Neural progenitor cell (in vitro differentiated cells): ENCODE data around the gene CAMK2A. TPM values are rescaled to one million over a fixed set of nuclear protein-coding genes. Genes with fewer than 3 reads are reported as not detected.

Source experiments
- DNase-seq: peaks from one replicate; pipeline ENCODE4 v3.0.0-alpha.2; 2016; ENCODE audit warnings: low spot score
- H2AFZ ChIP-seq: fragments of 200-600 bp; sonication (generic); replicated peaks from 2 replicates; pipeline ENCODE4 v1.6.1; 2016; ENCODE audit warnings: antibody characterized with exemption
- H3F3A ChIP-seq: fragments of 200-600 bp; sonication (generic); 2 replicates; pipeline ENCODE4 v1.6.1; 2016; ENCODE audit warnings: antibody characterized with exemption, low read depth
- H3K27ac ChIP-seq: fragments of 200-600 bp; sonication (generic); 2 replicates; pipeline ENCODE4 v1.5.1; 2016; ENCODE audit warnings: mild to moderate bottlenecking
- H3K27me3 ChIP-seq: fragments of 200-600 bp; sonication (generic); 2 replicates; pipeline ENCODE4 v1.6.1; 2016; ENCODE audit warnings: mild to moderate bottlenecking, moderate library complexity
- H3K36me3 ChIP-seq: fragments of 200-600 bp; sonication (generic); 2 replicates; pipeline ENCODE4 v1.5.1; 2016
- H3K4me1 ChIP-seq: fragments of 200-600 bp; sonication (generic); 2 replicates; pipeline ENCODE4 v1.6.1; 2016; ENCODE audit warnings: mixed run types
- H3K4me2 ChIP-seq: fragments of 200-600 bp; sonication (generic); 2 replicates; pipeline ENCODE4 v1.6.1; 2016
- H3K4me3 ChIP-seq: fragments of 200-600 bp; sonication (generic); 2 replicates; pipeline ENCODE4 v1.5.1; 2016
- H3K79me2 ChIP-seq: fragments of 200-600 bp; sonication (generic); 2 replicates; pipeline ENCODE4 v1.6.1; 2016; ENCODE audit warnings: low read depth
- H3K9ac ChIP-seq: fragments of 200-600 bp; sonication (generic); 2 replicates; pipeline ENCODE4 v1.6.1; 2016
- H3K9me3 ChIP-seq: fragments of 200-600 bp; sonication (generic); 2 replicates; pipeline ENCODE4 v1.5.1; 2016; ENCODE audit warnings: low read depth
- H4K20me1 ChIP-seq: fragments of 200-600 bp; sonication (generic); 2 replicates; pipeline ENCODE4 v1.6.1; 2016; ENCODE audit warnings: low read depth
- H3K27ac Mint-ChIP-seq: 3 replicates; pipeline ENCODE4 v1.8.0; 2021; ENCODE audit warnings: mixed read lengths
- H3K27me3 Mint-ChIP-seq: 2 replicates; pipeline ENCODE4 v1.8.0; 2022; ENCODE audit warnings: low read depth, mild to moderate bottlenecking, inconsistent platforms, moderate library complexity, mixed read lengths; ENCODE audit not compliant: insufficient read depth
- H3K36me3 Mint-ChIP-seq: 3 replicates; pipeline ENCODE4 v1.8.0; 2021; ENCODE audit warnings: mixed read lengths
- H3K4me1 Mint-ChIP-seq: 3 replicates; pipeline ENCODE4 v1.8.0; 2021; ENCODE audit warnings: mixed read lengths
- H3K4me3 Mint-ChIP-seq: 3 replicates; pipeline ENCODE4 v1.8.0; 2021; ENCODE audit warnings: mild to moderate bottlenecking, moderate library complexity, mixed read lengths
- H3K9me3 Mint-ChIP-seq: 3 replicates; pipeline ENCODE4 v1.8.0; 2020; ENCODE audit warnings: mixed read lengths
- EZH2 ChIP-seq: fragments of 200-600 bp; sonication (generic); IDR thresholded peaks from 2 replicates; pipeline ENCODE4 v1.6.1; 2017; ENCODE audit warnings: antibody characterized with exemption, mild to moderate bottlenecking, moderate library complexity
- EZH2phosphoT487 ChIP-seq: fragments of 200-600 bp; sonication (generic); IDR thresholded peaks from 2 replicates; pipeline ENCODE4 v1.6.1; 2017; ENCODE audit warnings: antibody characterized with exemption
- total RNA-seq: library from RNA; depleted of rRNA; stranded (reverse); fragments of >200 nt; gene quantifications from 2 replicates; pipeline ENCODE4 v1.2.3, GENCODE V29; 2015; ENCODE audit warnings: low replicate concordance
- TF ChIP-seq, protein P1 (sequence below): fragments of 200-600 bp; sonication (generic); IDR thresholded peaks from 2 replicates; pipeline ENCODE4 v1.5.1; 2017; ENCODE audit warnings: antibody characterized with exemption, mild to moderate bottlenecking

The CAMK2A gene
- total RNA-seq, 1 donor from 2014 or later = 0.09 TPM

DNA sequence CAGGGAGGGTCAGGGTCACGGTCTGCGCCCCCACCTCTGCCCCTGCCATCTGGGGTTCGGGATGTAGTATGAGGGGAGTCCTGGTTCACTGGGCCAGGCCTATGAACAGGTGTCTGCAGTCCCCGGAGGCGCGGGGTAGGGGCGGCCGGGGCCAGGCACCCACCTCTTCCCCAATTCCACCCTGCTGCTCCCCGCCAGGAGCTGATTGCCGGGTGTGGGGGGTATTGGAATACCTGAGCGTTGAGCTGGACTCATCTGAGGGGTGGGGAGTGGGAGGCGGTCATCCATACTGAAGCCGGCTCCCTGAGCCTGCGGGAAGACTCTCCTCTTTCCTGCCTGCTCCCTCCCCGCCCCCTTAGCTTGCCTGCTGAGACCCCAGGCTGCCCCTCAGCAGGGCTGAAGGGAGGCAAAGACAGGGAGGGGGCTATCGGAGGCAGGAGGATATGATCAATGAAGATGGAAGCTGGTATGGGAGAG lies 99.0 kb downstream of the CAMK2A start:
- Histone ChIP-seq H3K27me3 (peaks cover 84% of the 10 kb centered on the region), H3K9me3 (no peaks in the 10 kb centered on the region), H3K79me2 (no peaks in the 10 kb centered on the region), H3K27ac (no peak overlapping the region), H3K4me2 (peak overlapping the region; percentile 86), H3K4me3 (peak overlapping the region; percentile 49), H3K9ac (no peak overlapping the region), H2AFZ (no peak overlapping the region), H3F3A (no peaks in the 10 kb centered on the region), H3K36me3 (no peaks in the 10 kb centered on the region), H4K20me1 (peaks cover 5% of the 10 kb centered on the region), H3K4me1 (peaks cover 16% of the 10 kb centered on the region)
- Mint-ChIP-seq H3K4me1 (peaks cover 18% of the 10 kb centered on the region), H3K9me3 (no peaks in the 10 kb centered on the region), H3K4me3 (no peak overlapping the region), H3K36me3 (no peaks in the 10 kb centered on the region), H3K27ac (no peak overlapping the region), H3K27me3 (peaks cover 42% of the 10 kb centered on the region)
- TF ChIP-seq EZH2 (peak; percentile 61), EZH2phosphoT487 (no peak)
- peak; percentile 30 for DNase-seq

DNA sequence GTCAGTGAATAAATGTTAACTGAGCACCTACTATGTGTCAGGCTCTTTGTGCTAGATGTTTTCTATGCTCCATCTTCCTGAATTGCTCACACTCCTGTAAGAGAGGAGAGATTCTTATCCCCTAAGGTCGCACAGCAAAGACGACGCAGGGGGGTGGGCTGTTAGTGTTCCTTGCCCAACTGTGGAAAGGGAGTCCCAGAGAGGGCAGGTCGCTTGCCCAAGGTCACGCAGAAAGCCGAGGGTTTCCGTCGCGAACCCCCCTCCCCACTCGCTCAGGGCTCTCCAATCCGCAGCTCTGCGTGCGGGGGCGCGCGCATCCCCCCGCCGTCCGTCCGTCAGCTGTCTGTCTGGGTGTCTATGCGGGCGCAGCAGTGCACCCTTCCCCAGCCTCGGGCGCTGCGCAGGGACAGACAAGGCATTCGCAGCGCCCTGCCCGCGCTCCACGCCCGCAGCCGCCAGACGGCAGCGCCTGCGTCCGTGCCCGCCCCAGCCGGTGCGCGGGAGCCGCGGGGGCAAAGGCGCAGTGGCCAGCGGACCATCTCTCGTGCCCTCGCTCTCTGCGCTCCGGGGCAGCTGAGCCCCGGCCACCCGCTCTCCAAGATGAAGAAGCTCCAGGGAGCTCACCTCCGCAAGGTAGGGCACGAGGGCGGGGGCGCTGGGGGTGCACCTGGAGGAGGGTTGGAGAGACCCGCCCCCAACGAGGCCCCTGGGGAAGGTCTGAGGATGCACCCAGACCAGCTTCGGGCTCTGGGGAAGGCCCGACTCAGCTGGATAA lies 99.7 kb downstream of the CAMK2A start, which contains the start of gene SLC6A7:
Gene SLC6A7 (plus strand): TSS at position 335 of the 775 bp plus-strand sequence. CDS start 266 bp downstream, at position 601.
- TF ChIP-seq EZH2 (peak; percentile 91), EZH2phosphoT487 (peak; percentile 89)
- TF ChIP-seq, protein P1, sequence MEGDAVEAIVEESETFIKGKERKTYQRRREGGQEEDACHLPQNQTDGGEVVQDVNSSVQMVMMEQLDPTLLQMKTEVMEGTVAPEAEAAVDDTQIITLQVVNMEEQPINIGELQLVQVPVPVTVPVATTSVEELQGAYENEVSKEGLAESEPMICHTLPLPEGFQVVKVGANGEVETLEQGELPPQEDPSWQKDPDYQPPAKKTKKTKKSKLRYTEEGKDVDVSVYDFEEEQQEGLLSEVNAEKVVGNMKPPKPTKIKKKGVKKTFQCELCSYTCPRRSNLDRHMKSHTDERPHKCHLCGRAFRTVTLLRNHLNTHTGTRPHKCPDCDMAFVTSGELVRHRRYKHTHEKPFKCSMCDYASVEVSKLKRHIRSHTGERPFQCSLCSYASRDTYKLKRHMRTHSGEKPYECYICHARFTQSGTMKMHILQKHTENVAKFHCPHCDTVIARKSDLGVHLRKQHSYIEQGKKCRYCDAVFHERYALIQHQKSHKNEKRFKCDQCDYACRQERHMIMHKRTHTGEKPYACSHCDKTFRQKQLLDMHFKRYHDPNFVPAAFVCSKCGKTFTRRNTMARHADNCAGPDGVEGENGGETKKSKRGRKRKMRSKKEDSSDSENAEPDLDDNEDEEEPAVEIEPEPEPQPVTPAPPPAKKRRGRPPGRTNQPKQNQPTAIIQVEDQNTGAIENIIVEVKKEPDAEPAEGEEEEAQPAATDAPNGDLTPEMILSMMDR = no peak
- H3K4me1 Mint-ChIP-seq = peaks cover 21% of the 10 kb centered on the region
- peaks cover 5% of the 10 kb centered on the region for H4K20me1 ChIP-seq
- no peak within 1 kb of the TSS for H3K27ac Mint-ChIP-seq
- peaks cover 87% of the 10 kb centered on the region for H3K27me3 ChIP-seq
- H3K4me3 Mint-ChIP-seq = peak within 1 kb of the TSS; percentile 30
- no peaks in the 10 kb centered on the region for H3K36me3 ChIP-seq
- no peaks in the 10 kb centered on the region for H3K79me2 ChIP-seq
- H2AFZ ChIP-seq = peak within 1 kb of the TSS; percentile 80
- peaks cover 42% of the 10 kb centered on the region for H3K27me3 Mint-ChIP-seq
- peak within 1 kb of the TSS; percentile 49 for H3K4me3 ChIP-seq
- no peak within 1 kb of the TSS for H3K9ac ChIP-seq
- no peaks in the 10 kb centered on the region for H3F3A ChIP-seq
- H3K9me3 ChIP-seq = no peaks in the 10 kb centered on the region
- DNase-seq = peak; percentile 62
- H3K36me3 Mint-ChIP-seq = no peaks in the 10 kb centered on the region
- no peak within 1 kb of the TSS for H3K27ac ChIP-seq
- H3K9me3 Mint-ChIP-seq = no peaks in the 10 kb centered on the region
- H3K4me2 ChIP-seq = peak within 1 kb of the TSS; percentile 86
- H3K4me1 ChIP-seq = peaks cover 21% of the 10 kb centered on the region

DNA sequence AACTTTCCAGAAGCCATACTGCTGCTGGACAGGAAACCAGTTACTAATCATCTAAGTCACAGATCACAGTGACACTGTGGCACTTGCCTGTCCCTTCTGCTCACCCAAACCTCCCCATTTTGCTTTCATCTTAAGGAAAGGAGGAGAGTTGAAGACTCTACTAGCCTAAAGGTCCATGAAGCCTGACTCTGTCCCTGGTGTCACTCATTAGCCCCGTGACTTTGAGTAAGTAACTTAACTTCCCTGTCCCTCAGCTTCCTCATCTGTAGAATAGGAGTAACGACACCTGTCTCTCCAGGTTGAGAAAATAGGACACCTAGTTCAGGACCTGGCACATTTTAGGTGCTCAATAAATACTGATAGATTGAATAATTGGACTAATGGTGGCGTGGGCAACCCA lies 100.2 kb downstream of the CAMK2A start:
- Histone ChIP-seq H3K4me1 (peaks cover 21% of the 10 kb centered on the region), H3K27ac (no peak overlapping the region), H3K27me3 (peaks cover 87% of the 10 kb centered on the region), H2AFZ (no peak overlapping the region), H3K9me3 (no peaks in the 10 kb centered on the region), H3K79me2 (no peaks in the 10 kb centered on the region), H3K4me3 (no peak overlapping the region), H3K36me3 (no peaks in the 10 kb centered on the region), H3F3A (no peaks in the 10 kb centered on the region), H3K4me2 (peak overlapping the region; percentile 86), H3K9ac (no peak overlapping the region), H4K20me1 (peaks cover 5% of the 10 kb centered on the region)
- Mint-ChIP-seq H3K27ac (no peak overlapping the region), H3K4me3 (peak overlapping the region; percentile 30), H3K9me3 (no peaks in the 10 kb centered on the region), H3K27me3 (peaks cover 38% of the 10 kb centered on the region), H3K4me1 (peaks cover 27% of the 10 kb centered on the region), H3K36me3 (no peaks in the 10 kb centered on the region)
- DNase-seq = no peak
- TF ChIP-seq EZH2phosphoT487 = no peak

DNA sequence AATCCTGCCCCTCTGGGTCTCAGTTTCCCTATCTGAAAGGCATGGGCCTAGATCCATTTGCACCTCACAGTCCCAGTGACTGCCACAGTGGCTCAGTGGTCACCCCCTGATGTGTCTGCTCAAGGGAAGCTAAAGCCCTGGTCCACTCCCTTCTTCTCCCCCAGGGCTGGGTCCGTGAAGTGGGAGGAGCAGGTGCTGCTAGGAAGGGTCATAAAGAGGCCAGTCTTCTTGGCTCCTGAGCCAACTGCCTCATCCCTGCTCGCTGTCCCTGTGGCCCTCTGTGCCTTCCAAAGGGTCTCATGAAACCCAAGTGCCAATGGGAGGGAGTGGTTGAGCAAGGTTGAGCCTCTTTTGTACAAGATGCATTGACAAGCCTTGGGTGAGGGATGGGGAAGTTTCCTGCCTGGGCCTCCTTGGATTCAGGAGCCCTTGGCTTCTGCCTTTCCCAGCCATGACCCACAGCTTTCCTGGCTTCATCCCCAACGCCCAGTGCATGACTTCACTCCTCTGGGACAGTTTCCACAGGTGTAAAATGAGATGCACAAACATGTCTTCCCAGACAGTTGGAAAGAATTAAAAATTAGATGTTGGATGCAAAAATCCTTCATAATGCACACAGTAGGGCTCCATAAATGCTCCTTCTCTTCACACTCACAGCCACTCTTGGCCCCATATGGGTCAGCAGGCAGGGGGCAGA lies 101.3 kb downstream of the CAMK2A start:
- H3K4me3 ChIP-seq = no peak overlapping the region
- no peak overlapping the region for H3K27ac ChIP-seq
- no peaks in the 10 kb centered on the region for H3K79me2 ChIP-seq
- no peaks in the 10 kb centered on the region for H3F3A ChIP-seq
- H3K36me3 ChIP-seq = no peaks in the 10 kb centered on the region
- peaks cover 21% of the 10 kb centered on the region for H3K4me1 ChIP-seq
- H3K4me2 ChIP-seq = no peak overlapping the region
- Mint-ChIP-seq H3K27me3 (peaks cover 38% of the 10 kb centered on the region), H3K9me3 (no peaks in the 10 kb centered on the region), H3K4me3 (no peak overlapping the region), H3K4me1 (peaks cover 27% of the 10 kb centered on the region), H3K27ac (no peak overlapping the region), H3K36me3 (no peaks in the 10 kb centered on the region)
- H3K27me3 ChIP-seq = peaks cover 80% of the 10 kb centered on the region
- no peak for DNase-seq
- no peak overlapping the region for H2AFZ ChIP-seq
- H3K9me3 ChIP-seq = no peaks in the 10 kb centered on the region
- no peak for TF ChIP-seq EZH2
- TF ChIP-seq EZH2phosphoT487 = no peak
- TF ChIP-seq, protein P1 = no peak
- H3K9ac ChIP-seq = no peak overlapping the region
- H4K20me1 ChIP-seq = peaks cover 5% of the 10 kb centered on the region
